ENCODE results near the gene TUBGCP2. TPM values are rescaled to one million over a fixed set of nuclear protein-coding genes. Genes with fewer than 3 reads are reported as not detected.
"Not testable (repeated sequence)": the region's sequence is repeated elsewhere in the genome, so short reads cannot be mapped to it uniquely, and the experiment has no call there.

The TUBGCP2 gene
- total and polyA plus RNA-seq, 3 donors from 2014 or later = 76.0 to 101 (median 84.3) TPM

DNA sequence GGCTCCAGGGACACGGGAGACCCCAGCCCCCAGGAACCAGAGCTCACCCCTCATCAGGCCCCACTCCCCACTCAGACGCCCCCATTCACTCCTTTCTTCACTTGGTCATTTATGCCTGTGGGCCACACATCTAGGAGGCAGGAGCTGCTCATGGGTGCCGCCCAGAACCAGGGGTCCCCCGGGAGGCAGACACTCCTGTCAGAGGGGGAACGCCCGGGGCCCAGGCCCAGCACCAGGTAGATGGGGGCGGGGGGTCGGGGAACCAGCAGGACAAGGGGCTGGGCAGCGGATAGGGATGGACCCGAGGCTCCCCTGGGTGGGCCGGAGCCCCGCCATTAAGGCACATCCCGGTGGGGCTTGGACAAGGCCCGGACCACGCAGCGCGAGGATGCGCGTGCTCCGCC is 16.2 kb upstream of the TUBGCP2 start:
- Histone ChIP-seq H3K36me3 (ENCODE audit: low read depth, missing control alignments) (no peaks in the 10 kb centered on the region), H3K27ac (no peak overlapping the region), H3K4me3 (peak overlapping the region in 1 of 2 donors; percentile 40), H3K27me3 (no peaks in the 10 kb centered on the region), H3K4me1 (peaks cover 10% of the 10 kb centered on the region), H3K9me3 (no peaks in the 10 kb centered on the region)
- TF ChIP-seq, protein P1, sequence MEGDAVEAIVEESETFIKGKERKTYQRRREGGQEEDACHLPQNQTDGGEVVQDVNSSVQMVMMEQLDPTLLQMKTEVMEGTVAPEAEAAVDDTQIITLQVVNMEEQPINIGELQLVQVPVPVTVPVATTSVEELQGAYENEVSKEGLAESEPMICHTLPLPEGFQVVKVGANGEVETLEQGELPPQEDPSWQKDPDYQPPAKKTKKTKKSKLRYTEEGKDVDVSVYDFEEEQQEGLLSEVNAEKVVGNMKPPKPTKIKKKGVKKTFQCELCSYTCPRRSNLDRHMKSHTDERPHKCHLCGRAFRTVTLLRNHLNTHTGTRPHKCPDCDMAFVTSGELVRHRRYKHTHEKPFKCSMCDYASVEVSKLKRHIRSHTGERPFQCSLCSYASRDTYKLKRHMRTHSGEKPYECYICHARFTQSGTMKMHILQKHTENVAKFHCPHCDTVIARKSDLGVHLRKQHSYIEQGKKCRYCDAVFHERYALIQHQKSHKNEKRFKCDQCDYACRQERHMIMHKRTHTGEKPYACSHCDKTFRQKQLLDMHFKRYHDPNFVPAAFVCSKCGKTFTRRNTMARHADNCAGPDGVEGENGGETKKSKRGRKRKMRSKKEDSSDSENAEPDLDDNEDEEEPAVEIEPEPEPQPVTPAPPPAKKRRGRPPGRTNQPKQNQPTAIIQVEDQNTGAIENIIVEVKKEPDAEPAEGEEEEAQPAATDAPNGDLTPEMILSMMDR (IDR thresholded peaks at IDR 0.05) = no peak
- intact Hi-C loops (cut with DNase I; ENCODE audit: low total_unique reads) = no loop called here
- WGBS, 2 donors = 7 to 8% methylated on average over 17 to 20 of the region's 20 CpGs
- DNase-seq = no peak

DNA sequence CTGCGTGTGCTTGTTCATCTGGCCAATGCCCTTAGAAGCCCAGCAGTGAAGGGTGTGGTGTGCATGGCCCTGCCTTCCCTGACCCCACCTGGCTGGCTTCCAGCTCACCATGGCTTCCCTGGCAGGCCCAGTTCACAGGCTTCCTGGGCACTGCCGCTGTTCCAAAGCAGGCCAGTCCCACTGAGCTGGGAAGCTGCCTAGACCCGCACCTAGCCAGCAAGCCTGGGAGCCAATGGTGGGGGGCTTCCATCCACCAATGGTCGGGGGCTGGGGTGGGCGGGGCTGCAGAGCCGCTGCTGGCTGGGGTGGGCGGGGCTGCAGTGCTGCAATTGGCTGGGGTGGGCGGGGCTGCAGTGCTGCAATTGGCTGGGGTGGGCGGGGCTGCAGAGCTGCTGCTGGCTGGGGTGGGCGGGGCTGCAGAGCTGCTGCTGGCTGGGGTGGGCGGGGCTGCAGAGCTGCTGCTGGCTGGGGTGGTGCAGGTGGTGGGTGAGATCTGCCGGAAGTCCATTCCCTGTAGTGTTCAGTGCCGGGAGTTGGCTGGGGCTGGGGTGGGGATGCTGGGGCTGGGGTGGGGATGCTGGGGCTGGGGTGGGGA is 15.6 kb upstream of the TUBGCP2 start:
- 0 to 5% methylated on average over 2 to 9 of the region's 13 CpGs for WGBS, 2 donors
- DNase-seq = peak; percentile 87
- Histone ChIP-seq H3K4me1 (peaks cover 4% of the 10 kb centered on the region), H3K9me3 (no peaks in the 10 kb centered on the region), H3K27ac (no peak overlapping the region), H3K27me3 (no peaks in the 10 kb centered on the region), H3K36me3 (ENCODE audit: low read depth, missing control alignments) (no peaks in the 10 kb centered on the region), H3K4me3 (no peak overlapping the region)
- TF ChIP-seq, protein P1 (IDR thresholded peaks at IDR 0.05) = no peak
- no peak for TF ChIP-seq POLR2A (IDR thresholded peaks at IDR 0.05)
- intact Hi-C loops (cut with DNase I; ENCODE audit: low total_unique reads) = no loop called here

DNA sequence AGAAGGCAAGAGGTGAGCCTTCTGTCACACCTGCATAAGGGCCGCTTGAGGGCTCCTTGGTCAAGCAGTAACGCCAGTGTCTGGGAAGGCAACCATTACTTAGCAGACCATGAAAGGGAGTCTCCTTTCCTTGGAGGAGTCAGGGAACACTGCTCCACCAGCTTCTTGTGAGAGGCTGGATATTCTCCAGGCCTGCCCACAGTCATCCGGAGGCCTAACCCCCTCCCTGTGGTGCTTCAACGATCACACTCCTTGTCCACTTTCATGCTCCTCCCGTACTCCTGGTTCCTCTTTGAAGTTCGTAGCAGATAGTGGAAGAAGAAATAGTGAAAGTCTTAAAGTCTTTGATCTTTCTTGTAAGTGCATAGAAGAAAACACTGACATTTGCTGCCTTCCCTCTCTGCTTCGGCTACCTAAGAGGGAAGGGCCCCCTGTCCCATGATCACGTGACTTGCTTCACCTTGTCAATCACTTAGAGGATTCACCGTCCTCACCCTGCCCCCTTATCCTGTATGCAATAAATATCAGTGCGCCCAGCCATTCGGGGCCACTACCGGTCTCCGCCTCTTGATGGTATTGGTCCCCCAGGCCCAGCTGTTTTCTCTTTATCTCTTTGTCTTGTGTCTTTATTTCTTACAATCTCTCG is 13.5 kb upstream of the TUBGCP2 start:
- H3K36me3 ChIP-seq (ENCODE audit: low read depth, missing control alignments); H3K4me3 ChIP-seq; DNase-seq; H3K27me3 ChIP-seq; intact Hi-C loops (cut with DNase I; ENCODE audit: low total_unique reads); H3K4me1 ChIP-seq; H3K9me3 ChIP-seq; H3K27ac ChIP-seq: not testable (repeated sequence)
- 73 to 75% methylated on average over 11 to 12 of the region's 14 CpGs for WGBS, 2 donors

GRCh38 chr10:133320852-133321422 is 12.3 kb upstream of the TUBGCP2 start:
- DNase-seq; H3K27ac ChIP-seq; H3K27me3 ChIP-seq; H3K9me3 ChIP-seq; H3K4me1 ChIP-seq; H3K36me3 ChIP-seq (ENCODE audit: low read depth, missing control alignments); intact Hi-C loops (cut with DNase I; ENCODE audit: low total_unique reads); H3K4me3 ChIP-seq: not testable (repeated sequence)
- 91 to 94% methylated on average over 6 of the region's 6 CpGs for WGBS, 2 donors

GRCh38 chr10:133318494-133319127 is 9.9 kb upstream of the TUBGCP2 start:
- peak overlapping the region; percentile 40 to 56 for H3K4me3 ChIP-seq
- no peaks in the 10 kb centered on the region for H3K9me3 ChIP-seq
- H3K27me3 ChIP-seq = no peaks in the 10 kb centered on the region
- intact Hi-C loops (cut with DNase I; ENCODE audit: low total_unique reads) = no loop called here
- no peaks in the 10 kb centered on the region for H3K36me3 ChIP-seq (ENCODE audit: low read depth, missing control alignments)
- TF ChIP-seq, protein P1 (IDR thresholded peaks at IDR 0.05) = peak; percentile 66 to 75 (median 67)
- TF ChIP-seq POLR2A (IDR thresholded peaks at IDR 0.05) = no peak
- WGBS, 2 donors = 7 to 8% methylated on average over 7 to 48 of the region's 51 CpGs
- H3K27ac ChIP-seq = peak overlapping the region in 1 of 2 donors; percentile 39
- peaks cover 4% of the 10 kb centered on the region for H3K4me1 ChIP-seq
- peak; percentile 81 for DNase-seq

Data from testis (tissue), 3 donors.